Right lobe of liver (tissue), 4 donors: ENCODE data around the gene GPBP1L1.

Experiments used
- POLR2A ChIP-seq: fragments of 450-650 bp; IDR thresholded peaks from one replicate; pipeline ENCODE4 v1.6.1; 2017; ENCODE audit warnings: antibody characterized with exemption, mild to moderate bottlenecking
- TF ChIP-seq, protein P1 (sequence below), 4 donors: fragments of 200-600 bp in 3 of 4; fragments of 450-650 bp in 1 of 4; IDR thresholded peaks; one replicate each; pipeline versions ENCODE4 v1.5.1 to v1.8.0; 2016 to 2022; ENCODE audit warnings: antibody characterized with exemption in 4 of 4, mild to moderate bottlenecking in 2 of 4
- donor health status: DM: no; HTN: no; CAD: no.
- donor health status: DM: no; HTN: no; CAD: no.
- donor health status: DM: no; HTN: yes; CAD: no.

DNA sequence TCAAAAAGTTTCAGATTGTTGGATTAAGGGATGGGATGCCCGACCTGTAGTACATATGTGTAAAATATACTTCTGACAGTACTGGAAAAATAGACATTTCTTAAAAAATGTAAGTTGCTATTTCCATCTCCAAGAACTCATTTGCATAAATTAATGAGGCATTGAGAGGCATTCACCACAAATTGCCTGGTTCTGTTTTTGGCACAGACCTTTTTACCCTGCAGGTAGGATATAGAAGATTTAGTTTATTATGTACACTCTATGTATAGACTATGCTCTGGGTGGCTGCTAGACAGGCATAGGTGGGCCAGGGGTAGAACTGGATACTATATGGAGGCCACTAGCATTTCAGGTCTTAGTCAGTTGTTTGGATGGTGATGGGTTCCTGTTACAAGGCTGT, 70.4 kb downstream of the GPBP1L1 start:
- TF ChIP-seq, protein P1, sequence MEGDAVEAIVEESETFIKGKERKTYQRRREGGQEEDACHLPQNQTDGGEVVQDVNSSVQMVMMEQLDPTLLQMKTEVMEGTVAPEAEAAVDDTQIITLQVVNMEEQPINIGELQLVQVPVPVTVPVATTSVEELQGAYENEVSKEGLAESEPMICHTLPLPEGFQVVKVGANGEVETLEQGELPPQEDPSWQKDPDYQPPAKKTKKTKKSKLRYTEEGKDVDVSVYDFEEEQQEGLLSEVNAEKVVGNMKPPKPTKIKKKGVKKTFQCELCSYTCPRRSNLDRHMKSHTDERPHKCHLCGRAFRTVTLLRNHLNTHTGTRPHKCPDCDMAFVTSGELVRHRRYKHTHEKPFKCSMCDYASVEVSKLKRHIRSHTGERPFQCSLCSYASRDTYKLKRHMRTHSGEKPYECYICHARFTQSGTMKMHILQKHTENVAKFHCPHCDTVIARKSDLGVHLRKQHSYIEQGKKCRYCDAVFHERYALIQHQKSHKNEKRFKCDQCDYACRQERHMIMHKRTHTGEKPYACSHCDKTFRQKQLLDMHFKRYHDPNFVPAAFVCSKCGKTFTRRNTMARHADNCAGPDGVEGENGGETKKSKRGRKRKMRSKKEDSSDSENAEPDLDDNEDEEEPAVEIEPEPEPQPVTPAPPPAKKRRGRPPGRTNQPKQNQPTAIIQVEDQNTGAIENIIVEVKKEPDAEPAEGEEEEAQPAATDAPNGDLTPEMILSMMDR (IDR thresholded peaks at IDR 0.05): no peak
- no peak for TF ChIP-seq POLR2A
